K562 (cell line): ENCODE measurements around the gene GALT. TPM values are rescaled to one million over a fixed set of nuclear protein-coding genes. Genes with fewer than 3 reads are reported as not detected.

Source experiments
- CSDE1 ChIP-seq, 2 experiments: fragments of 450-650 bp; IDR thresholded peaks; 2 replicates each; pipeline ENCODE4 v1.6.1; 2016; ENCODE audit warnings: mild to moderate bottlenecking in 1 of 2
- DPF2 ChIP-seq: fragments of 450-650 bp; IDR thresholded peaks from 2 replicates; pipeline ENCODE4 v1.6.1; 2016
- EGR1 ChIP-seq: fragments of 450-650 bp; conservative IDR thresholded peaks from 2 replicates; pipeline ENCODE4 v1.6.1; 2017; ENCODE audit warnings: mild to moderate bottlenecking
- EZH2 ChIP-seq: IDR thresholded peaks from 2 replicates; pipeline ENCODE4 v1.6.1; 2012; ENCODE audit warnings: low read depth, mild to moderate bottlenecking, inconsistent platforms, low read length, borderline replicate concordance
- FOXP1 ChIP-seq: sonication (generic); formaldehyde crosslinking; IDR thresholded peaks from 2 replicates; pipeline ENCODE4 v1.8.0; 2022; ENCODE audit warnings: mild to moderate bottlenecking, missing genetic modification reagents
- HDAC1 ChIP-seq, 2 experiments: fragments of 450-650 bp; IDR thresholded peaks; 2 replicates each; pipeline ENCODE4 v1.6.1; 2016 to 2017; ENCODE audit warnings: inconsistent platforms in 1 of 2, mild to moderate bottlenecking in 1 of 2, moderate library complexity in 1 of 2
- HOXB6 ChIP-seq: fragments of 250-450 bp; sonication (Bioruptor Pico); IDR thresholded peaks from 2 replicates; pipeline ENCODE4 v1.5.1; 2022; ENCODE audit warnings: mild to moderate bottlenecking, borderline replicate concordance
- MYC ChIP-seq, 2 experiments: fragments of 250-450 bp in 1 of 2; sonication (Bioruptor Pico) in 1 of 2; IDR thresholded peaks; 2 replicates each; pipeline versions ENCODE4 v1.5.1 to v1.6.1; 2012 to 2021; ENCODE audit warnings: low read depth in 2 of 2, borderline replicate concordance in 1 of 2, improper control_type of control experiment in 1 of 2, low read length in 1 of 2, mild to moderate bottlenecking in 1 of 2, moderate library complexity in 1 of 2
- NCOA2 ChIP-seq, 2 experiments: fragments of 450-650 bp; IDR thresholded peaks; 2 replicates each; pipeline ENCODE4 v1.6.1; 2018; ENCODE audit warnings: mild to moderate bottlenecking in 2 of 2, moderate library complexity in 1 of 2; ENCODE audit not compliant: partially characterized antibody in 2 of 2
- TAF1 ChIP-seq: IDR thresholded peaks from 2 replicates; pipeline ENCODE4 v1.6.1; 2011; ENCODE audit warnings: mild to moderate bottlenecking, low read length, moderate library complexity; ENCODE audit not compliant: insufficient read depth, control insufficient read depth, severe bottlenecking; ENCODE audit errors: extremely low read depth
- XRCC3 ChIP-seq: fragments of 450-650 bp; IDR thresholded peaks from 2 replicates; pipeline ENCODE4 v1.6.1; 2017; ENCODE audit warnings: mild to moderate bottlenecking, moderate library complexity
- ZBTB8A ChIP-seq: fragments of 450-650 bp; IDR thresholded peaks from 2 replicates; pipeline ENCODE4 v1.6.1; 2018; ENCODE audit warnings: mild to moderate bottlenecking, moderate library complexity; ENCODE audit not compliant: partially characterized antibody
- ZNF121 ChIP-seq: sonication (generic); formaldehyde crosslinking; conservative IDR thresholded peaks from 2 replicates; pipeline ENCODE4 v1.8.0; 2022; ENCODE audit warnings: missing genetic modification reagents
- ZNF280B ChIP-seq: fragments of 250-450 bp; sonication (Bioruptor Pico); IDR thresholded peaks from 2 replicates; pipeline ENCODE4 v1.5.1; 2021; ENCODE audit warnings: mild to moderate bottlenecking
- ZNF449 ChIP-seq: fragments of 250-450 bp; sonication (Bioruptor Pico); IDR thresholded peaks from 2 replicates; pipeline ENCODE4 v1.8.0; 2022; ENCODE audit warnings: moderate library complexity, mild to moderate bottlenecking, inconsistent platforms
- ZNF589 ChIP-seq: fragments of 200-800 bp; sonication (Bioruptor generic); IDR thresholded peaks from 2 replicates; pipeline ENCODE4 v1.6.1; 2016; ENCODE audit warnings: low read depth, missing genetic modification characterization, missing compliant biosample characterization
- ZNF707 ChIP-seq: fragments of 250-450 bp; sonication (Bioruptor Pico); conservative IDR thresholded peaks from 2 replicates; pipeline ENCODE4 v1.8.0; 2022; ENCODE audit warnings: inconsistent platforms, mild to moderate bottlenecking, moderate library complexity
- polyA plus RNA-seq, 8 experiments: library from polyadenylated mRNA; depleted of rRNA in 4 of 8; stranded (reverse) in 5 of 8; unstranded in 3 of 8; fragments of >200 nt; fragmentation: Nextera tagmentation in 2 of 8; fragmentation: Illumina TruSeq in 1 of 8; extraction: Ambion mirVana in 2 of 8; extraction: Trizol in 1 of 8; gene quantifications; 2 replicates each; pipeline versions ENCODE4 v1.2.1 to v1.2.3, GENCODE V29; 2011 to 2014; ENCODE audit warnings: inconsistent platforms in 1 of 8, missing spikeins in 1 of 8
- total RNA-seq, 7 experiments: library from RNA; depleted of rRNA in 6 of 7; stranded (reverse); fragments of >200 nt in 6 of 7; fragmentation: Illumina TruSeq in 2 of 7; extraction: Trizol in 2 of 7; gene quantifications; 2 replicates each; pipeline versions ENCODE4 v1.2.1 to v1.2.3, GENCODE V29; 2011 to 2021; ENCODE audit warnings: low replicate concordance in 1 of 7
- TF ChIP-seq, protein P1 (sequence below): sonication (generic); formaldehyde crosslinking; IDR thresholded peaks from 2 replicates; pipeline ENCODE4 v1.8.0; 2022; ENCODE audit warnings: missing genetic modification reagents, mild to moderate bottlenecking, borderline replicate concordance
- TF ChIP-seq, protein P2 (sequence below), 2 experiments: fragments of 450-650 bp in 1 of 2; sonication (generic) in 1 of 2; formaldehyde crosslinking; conservative IDR thresholded peaks; 2 replicates each; pipeline versions ENCODE4 v1.4.0 to v1.8.1; 2020 to 2022; ENCODE audit warnings: mild to moderate bottlenecking in 1 of 2, missing genetic modification reagents in 1 of 2

Gene GALT
- total and polyA plus RNA-seq, 9 of the 15 experiments (the other 6 are each of a cell fraction or from before 2014, with no cell fraction given): 7.3 to 29.2 (median 15.6) TPM

DNA sequence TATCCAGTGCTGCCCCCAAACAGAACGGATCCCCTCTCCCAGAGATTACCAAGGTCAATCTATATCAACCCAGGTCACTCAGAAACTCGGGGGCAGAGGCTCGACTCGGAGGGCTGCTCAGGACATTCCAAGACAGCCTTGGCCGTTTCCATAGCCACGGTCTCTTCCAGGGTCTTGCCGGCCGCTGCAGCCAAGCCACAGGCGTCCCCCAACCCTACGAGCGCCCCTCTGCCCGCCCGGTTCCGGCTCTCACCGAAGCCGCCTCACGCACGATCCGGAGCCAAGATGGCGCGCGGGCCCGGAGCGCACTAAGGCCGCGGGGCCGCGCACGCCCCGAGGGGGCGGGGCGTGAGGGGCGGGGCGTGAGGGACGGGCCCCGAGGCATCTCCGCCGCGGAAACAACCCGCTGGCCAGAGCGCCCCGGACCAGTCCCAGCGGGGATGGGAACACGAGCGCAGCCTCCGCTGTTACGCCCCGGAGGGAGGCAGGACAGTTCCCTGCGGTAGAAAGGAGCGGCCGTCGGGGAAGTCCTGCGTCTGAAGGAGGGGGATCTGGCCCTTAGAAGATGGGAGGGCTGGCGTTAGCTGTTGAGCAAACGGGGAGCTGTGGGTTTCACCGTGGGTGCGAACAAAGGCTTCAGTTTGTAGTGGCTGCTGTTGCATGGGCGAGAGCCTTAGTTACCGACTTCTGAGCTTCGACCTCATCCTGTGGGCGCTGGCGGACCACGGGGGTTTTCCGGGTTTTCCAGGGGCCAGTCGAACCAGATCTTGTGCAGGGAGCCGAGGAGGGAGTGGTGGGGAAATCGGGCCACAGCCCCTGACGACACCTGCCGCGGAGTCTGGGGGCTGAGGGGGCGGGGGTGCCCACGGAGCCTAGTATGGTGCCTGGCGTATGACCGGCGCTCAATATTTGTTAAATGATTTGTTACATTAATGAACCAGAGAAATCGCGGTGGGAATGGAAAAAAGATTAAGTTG is 34.4 kb upstream of the GALT start, which contains the start of gene RPP25L (continued):
- TF ChIP-seq, protein P1, sequence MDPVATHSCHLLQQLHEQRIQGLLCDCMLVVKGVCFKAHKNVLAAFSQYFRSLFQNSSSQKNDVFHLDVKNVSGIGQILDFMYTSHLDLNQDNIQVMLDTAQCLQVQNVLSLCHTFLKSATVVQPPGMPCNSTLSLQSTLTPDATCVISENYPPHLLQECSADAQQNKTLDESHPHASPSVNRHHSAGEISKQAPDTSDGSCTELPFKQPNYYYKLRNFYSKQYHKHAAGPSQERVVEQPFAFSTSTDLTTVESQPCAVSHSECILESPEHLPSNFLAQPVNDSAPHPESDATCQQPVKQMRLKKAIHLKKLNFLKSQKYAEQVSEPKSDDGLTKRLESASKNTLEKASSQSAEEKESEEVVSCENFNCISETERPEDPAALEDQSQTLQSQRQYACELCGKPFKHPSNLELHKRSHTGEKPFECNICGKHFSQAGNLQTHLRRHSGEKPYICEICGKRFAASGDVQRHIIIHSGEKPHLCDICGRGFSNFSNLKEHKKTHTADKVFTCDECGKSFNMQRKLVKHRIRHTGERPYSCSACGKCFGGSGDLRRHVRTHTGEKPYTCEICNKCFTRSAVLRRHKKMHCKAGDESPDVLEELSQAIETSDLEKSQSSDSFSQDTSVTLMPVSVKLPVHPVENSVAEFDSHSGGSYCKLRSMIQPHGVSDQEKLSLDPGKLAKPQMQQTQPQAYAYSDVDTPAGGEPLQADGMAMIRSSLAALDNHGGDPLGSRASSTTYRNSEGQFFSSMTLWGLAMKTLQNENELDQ: no peak; the same call in 1 of the 2 replicates
- TF ChIP-seq ZNF280B (CRISPR knock-in tag) (no peak), EZH2 (no peak), EGR1 (no peak), HDAC1 (IDR thresholded peaks at IDR 0.05) (0 out of 4 replicates have a peak, but pooled peaks of 1 of the 2 experiments have one; percentile 47), XRCC3 (no peak), ZNF707 (CRISPR knock-in tag) (no peak), ZNF589 (CRISPR knock-in tag) (no peak), TAF1 (peak; percentile 88), MYC (IDR thresholded peaks at IDR 0.05; ENCODE audit: low read depth, low read length) (peak; percentile 79), MYC (CRISPR knock-in tag; IDR thresholded peaks at IDR 0.05; ENCODE audit: borderline replicate concordance, low read depth) (no peak; the same call in 1 of the 2 replicates), CSDE1 (IDR thresholded peaks at IDR 0.05) (no peak), ZBTB8A (no peak), HOXB6 (no peak), ZNF121 (CRISPR knock-in tag) (no peak), DPF2 (no peak), FOXP1 (CRISPR knock-in tag) (peak; percentile 46; the same call in 1 of the 2 replicates), ZNF449 (CRISPR knock-in tag) (no peak), NCOA2 (IDR thresholded peaks at IDR 0.05; ENCODE audit: partially characterized antibody in 2 of 2) (no peak)
- TF ChIP-seq, protein P2, sequence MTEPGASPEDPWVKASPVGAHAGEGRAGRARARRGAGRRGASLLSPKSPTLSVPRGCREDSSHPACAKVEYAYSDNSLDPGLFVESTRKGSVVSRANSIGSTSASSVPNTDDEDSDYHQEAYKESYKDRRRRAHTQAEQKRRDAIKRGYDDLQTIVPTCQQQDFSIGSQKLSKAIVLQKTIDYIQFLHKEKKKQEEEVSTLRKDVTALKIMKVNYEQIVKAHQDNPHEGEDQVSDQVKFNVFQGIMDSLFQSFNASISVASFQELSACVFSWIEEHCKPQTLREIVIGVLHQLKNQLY (CRISPR knock-in tag; conservative IDR thresholded peaks at IDR 0.05): no peak
